Smooth muscle cell (in vitro differentiated cells): ENCODE results near the gene MRPS12. TPM values are rescaled to one million over a fixed set of nuclear protein-coding genes. Genes with fewer than 3 reads are reported as not detected.
"Not testable (repeated sequence)": the region's sequence is repeated elsewhere in the genome, so short reads cannot be mapped to it uniquely, and the experiment has no call there.

Experiments
- DNase-seq: peaks from one replicate; lab custom pipeline; 2025; ENCODE audit not compliant: unreplicated experiment; lab: John Stamatoyannopoulos, UW
- H2AFZ ChIP-seq: fragments of 200-600 bp; sonication (generic); 2 replicates; pipeline ENCODE4 v1.6.0; 2016; ENCODE audit warnings: antibody characterized with exemption, low read depth, mild to moderate bottlenecking
- H3F3A ChIP-seq: fragments of 200-600 bp; sonication (generic); 2 replicates; pipeline ENCODE4 v1.6.0; 2017; ENCODE audit warnings: antibody characterized with exemption, low read depth
- H3K27ac ChIP-seq: fragments of 200-600 bp; sonication (generic); 2 replicates; pipeline ENCODE4 v1.5.1; 2016; ENCODE audit warnings: low read depth, mild to moderate bottlenecking
- H3K27me3 ChIP-seq: fragments of 200-600 bp; sonication (generic); 2 replicates; pipeline ENCODE4 v1.6.1; 2016; ENCODE audit warnings: low read depth, mild to moderate bottlenecking
- H3K36me3 ChIP-seq: fragments of 200-600 bp; sonication (generic); 2 replicates; pipeline ENCODE4 v1.5.1; 2016; ENCODE audit warnings: low read depth
- H3K4me1 ChIP-seq: fragments of 200-600 bp; sonication (generic); 2 replicates; pipeline ENCODE4 v1.5.1; 2016; ENCODE audit warnings: low read depth
- H3K4me2 ChIP-seq: fragments of 200-600 bp; sonication (generic); 2 replicates; pipeline ENCODE4 v1.6.0; 2016; ENCODE audit warnings: mild to moderate bottlenecking
- H3K4me3 ChIP-seq: fragments of 200-600 bp; sonication (generic); 2 replicates; pipeline ENCODE4 v1.5.1; 2016; ENCODE audit warnings: mild to moderate bottlenecking
- H3K79me2 ChIP-seq: fragments of 200-600 bp; sonication (generic); 2 replicates; pipeline ENCODE4 v1.6.0; 2016; ENCODE audit warnings: low read depth, mild to moderate bottlenecking
- H3K9ac ChIP-seq: fragments of 200-600 bp; sonication (generic); 2 replicates; pipeline ENCODE4 v1.6.0; 2016; ENCODE audit warnings: low read depth
- H3K9me3 ChIP-seq: fragments of 200-600 bp; sonication (generic); replicated peaks from 2 replicates; pipeline ENCODE4 v1.5.1; 2016; ENCODE audit warnings: low read depth
- H4K20me1 ChIP-seq: fragments of 200-600 bp; sonication (generic); 2 replicates; pipeline ENCODE4 v1.6.0; 2016; ENCODE audit warnings: low read depth
- CTCF ChIP-seq: fragments of 200-600 bp; sonication (generic); IDR thresholded peaks from 2 replicates; pipeline ENCODE4 v1.5.1; 2017; ENCODE audit warnings: borderline replicate concordance, mild to moderate bottlenecking, antibody characterized with exemption; ENCODE audit not compliant: insufficient read depth, poor library complexity, severe bottlenecking
- WGBS: methylation state at CpG from one replicate; pipeline ENCODE4 v1.1.7; 2016; ENCODE audit warnings: low lambda C conversion rate; 5-methylcytosine and 5-hydroxymethylcytosine counted together
- polyA plus RNA-seq: library from polyadenylated mRNA; unstranded; fragments of >200 nt; fragmentation: Nextera tagmentation; extraction: Ambion mirVana; gene quantifications from 2 replicates; pipeline ENCODE4 v1.2.1, GENCODE V29; 2016
- total RNA-seq: library from RNA; depleted of rRNA; stranded (reverse); fragments of >200 nt; gene quantifications from 2 replicates; pipeline ENCODE4 v1.2.3, GENCODE V29; 2014

The MRPS12 gene
- total and polyA plus RNA-seq, 2 experiments from 2014 or later: 25.7 to 55.2 TPM

- no peaks in the 10 kb centered on the region for H4K20me1 ChIP-seq
- H3K4me1 ChIP-seq: peaks cover 4% of the 10 kb centered on the region
- H3K79me2 ChIP-seq: peaks cover 30% of the 10 kb centered on the region
- H3K9ac ChIP-seq: no peak overlapping the region
- no peaks in the 10 kb centered on the region for H3K27me3 ChIP-seq
- H3K4me2 ChIP-seq: no peak overlapping the region
- peak; percentile 25 for TF ChIP-seq CTCF
- no peaks in the 10 kb centered on the region for H3K9me3 ChIP-seq
- 97% methylated on average over 29 of the region's 29 CpGs for WGBS
- DNase-seq: no peak
- H3F3A ChIP-seq: no peaks in the 10 kb centered on the region
- no peak overlapping the region for H3K27ac ChIP-seq
- H2AFZ ChIP-seq: no peak overlapping the region
- no peaks in the 10 kb centered on the region for H3K36me3 ChIP-seq
- H3K4me3 ChIP-seq: no peak overlapping the region
Measured at GRCh38 chr19:38932425-38933179, 1.9 kb downstream of the MRPS12 start.

GRCh38 chr19:38933544-38933943, 2.8 kb downstream of the MRPS12 start:
- H3F3A ChIP-seq: no peaks in the 10 kb centered on the region
- peaks cover 27% of the 10 kb centered on the region for H3K79me2 ChIP-seq
- no peak overlapping the region for H3K27ac ChIP-seq
- H3K4me2 ChIP-seq: no peak overlapping the region
- no peaks in the 10 kb centered on the region for H3K27me3 ChIP-seq
- H3K4me3 ChIP-seq: no peak overlapping the region
- H3K36me3 ChIP-seq: no peaks in the 10 kb centered on the region
- no peaks in the 10 kb centered on the region for H4K20me1 ChIP-seq
- H2AFZ ChIP-seq: no peak overlapping the region
- TF ChIP-seq CTCF: no peak
- H3K9me3 ChIP-seq: no peaks in the 10 kb centered on the region
- WGBS: 100% methylated on average over 4 of the region's 4 CpGs
- DNase-seq: no peak
- peaks cover 4% of the 10 kb centered on the region for H3K4me1 ChIP-seq
- H3K9ac ChIP-seq: no peak overlapping the region

- Histone ChIP-seq H3K27me3 (no peaks in the 10 kb centered on the region), H3K4me1 (peaks cover 3% of the 10 kb centered on the region), H4K20me1 (no peaks in the 10 kb centered on the region), H3K27ac (no peak overlapping the region), H3K9me3 (no peaks in the 10 kb centered on the region), H3K4me2 (no peak overlapping the region), H3K9ac (no peak overlapping the region), H3K36me3 (no peaks in the 10 kb centered on the region), H3K4me3 (no peak overlapping the region), H3F3A (no peaks in the 10 kb centered on the region), H2AFZ (no peak overlapping the region), H3K79me2 (no peaks in the 10 kb centered on the region)
- DNase-seq: no peak
- TF ChIP-seq CTCF: no peak
- WGBS: 81% methylated on average over 5 of the region's 5 CpGs
Measured at GRCh38 chr19:38939957-38940356, 9.2 kb downstream of the MRPS12 start.

- H3K4me1 ChIP-seq, H3K36me3 ChIP-seq, DNase-seq, H3K79me2 ChIP-seq, H3K27me3 ChIP-seq, H3F3A ChIP-seq, H3K4me3 ChIP-seq, H3K9ac ChIP-seq, H3K4me2 ChIP-seq, H3K9me3 ChIP-seq, H2AFZ ChIP-seq, H4K20me1 ChIP-seq, H3K27ac ChIP-seq: not testable (repeated sequence)
- WGBS: 93% methylated on average over 5 of the region's 5 CpGs
Measured at GRCh38 chr19:38941466-38941865, 10.7 kb downstream of the MRPS12 start.
